Measurements from ENCODE around the gene FBXL20.
"Not testable (repeated sequence)": the region's sequence is repeated elsewhere in the genome, so short reads cannot be mapped to it uniquely, and the experiment has no call there.

The FBXL20 gene

DNA sequence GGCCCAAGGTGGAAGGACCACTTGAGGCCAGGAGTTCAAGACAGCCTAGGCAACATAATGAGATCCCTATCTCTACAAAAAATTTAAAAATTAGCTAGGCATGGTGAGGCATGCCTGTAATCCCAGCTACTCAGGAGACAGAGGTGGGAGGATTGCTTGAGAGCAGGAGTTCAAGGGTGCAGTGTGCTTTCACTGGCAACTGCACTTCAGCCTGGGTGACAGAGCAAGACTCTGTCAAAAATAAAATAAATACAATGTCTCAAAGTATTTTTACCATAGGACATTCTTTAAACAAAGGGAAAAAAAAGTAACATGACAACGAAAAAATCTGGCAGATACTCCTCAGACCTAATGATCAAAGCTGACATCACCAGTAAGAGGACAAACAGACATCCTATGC, 72.6 kb downstream of the FBXL20 start:
- DNase-seq (ENCODE audit: low read depth in 2 of 2) = no peak

DNA sequence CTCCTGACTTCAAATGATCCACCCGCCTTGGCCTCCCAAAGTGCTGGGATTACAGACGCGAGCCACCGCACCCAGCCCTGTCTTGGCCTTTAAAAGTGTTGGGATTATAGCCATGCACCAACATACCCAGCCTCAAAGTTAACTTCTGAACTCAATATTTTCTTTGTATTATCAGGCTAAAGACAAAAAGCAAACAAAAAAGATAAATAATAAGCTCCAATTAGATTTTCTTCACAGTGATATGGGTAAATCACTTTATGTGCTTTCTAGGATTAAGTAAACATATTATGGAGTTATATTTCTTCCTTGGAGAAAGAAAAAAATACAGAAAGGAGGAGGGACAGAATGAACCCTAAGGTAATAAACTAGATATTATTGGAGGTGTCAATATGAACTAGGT, 74.3 kb downstream of the FBXL20 start:
- DNase-seq (ENCODE audit: low read depth in 2 of 2) = no peak

GRCh38 chr17:39325528-39326240, 75.7 kb downstream of the FBXL20 start:
- DNase-seq (ENCODE audit: low read depth in 2 of 2) = no peak

DNA sequence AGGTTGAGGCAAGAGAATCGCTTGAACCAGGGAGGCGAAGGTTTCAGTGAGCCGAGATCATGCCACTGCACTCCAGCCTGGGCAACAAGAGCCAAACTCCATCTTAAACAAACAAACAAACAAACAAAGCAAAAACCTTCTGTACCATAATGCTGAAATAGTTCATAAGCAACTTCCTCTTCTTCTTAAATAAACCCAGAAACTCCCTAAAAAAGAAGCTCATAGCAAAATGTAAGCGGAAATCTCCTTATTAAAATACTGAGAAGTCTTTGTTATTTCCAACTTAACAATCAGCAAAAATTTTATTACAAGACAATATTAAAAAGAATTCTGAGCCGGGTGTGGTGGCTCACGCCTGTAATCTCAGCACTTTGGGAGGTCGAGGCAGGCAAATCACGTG, 82.8 kb downstream of the FBXL20 start:
- no peak for DNase-seq (ENCODE audit: low read depth in 2 of 2)

- DNase-seq (ENCODE audit: low read depth in 2 of 2) = no peak
These were observed 94.8 kb downstream of the FBXL20 start for GRCh38 chr17:39306509-39307212.

DNA sequence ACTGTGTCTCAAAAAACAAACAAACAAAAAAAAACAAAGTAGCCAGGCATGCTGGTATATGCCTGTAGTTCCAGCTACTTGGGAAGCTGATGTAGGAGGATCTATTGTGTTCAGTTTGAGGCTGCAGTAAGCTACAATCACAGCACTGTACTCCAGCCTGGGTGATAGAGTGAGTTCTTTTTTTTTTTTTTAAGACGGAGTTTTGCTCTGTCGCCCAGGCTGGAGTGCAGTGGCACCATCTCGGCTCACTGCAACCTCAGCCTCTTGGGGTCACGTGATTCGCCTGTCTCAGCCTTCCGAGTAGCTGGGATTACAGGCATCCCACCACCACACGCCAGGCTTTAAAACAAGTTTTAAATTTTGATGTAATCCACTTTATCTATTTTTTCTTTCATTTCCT, 95.4 kb downstream of the FBXL20 start:
- no peak for DNase-seq (ENCODE audit: low read depth in 2 of 2)

DNA sequence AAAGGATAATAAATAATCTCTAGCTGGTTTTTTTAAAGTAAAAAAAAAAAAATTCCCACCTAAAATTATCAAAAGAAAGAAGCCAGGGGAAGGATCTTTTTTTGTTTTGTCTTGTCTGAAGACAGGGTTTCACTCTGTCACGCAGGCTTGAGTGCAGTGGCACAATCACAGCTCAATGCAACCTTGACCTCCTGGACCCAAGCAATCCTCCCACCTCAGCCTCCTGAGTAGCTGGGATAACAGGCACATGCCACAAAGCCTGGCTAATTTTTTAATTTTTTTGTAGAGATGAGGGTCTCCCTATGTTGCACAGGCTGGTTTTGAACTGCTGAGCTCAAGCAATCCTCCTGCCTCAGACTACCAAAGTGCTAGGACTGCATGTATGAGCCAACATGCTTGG, 97.2 kb downstream of the FBXL20 start:
- DNase-seq (ENCODE audit: low read depth in 2 of 2) = no peak

DNA sequence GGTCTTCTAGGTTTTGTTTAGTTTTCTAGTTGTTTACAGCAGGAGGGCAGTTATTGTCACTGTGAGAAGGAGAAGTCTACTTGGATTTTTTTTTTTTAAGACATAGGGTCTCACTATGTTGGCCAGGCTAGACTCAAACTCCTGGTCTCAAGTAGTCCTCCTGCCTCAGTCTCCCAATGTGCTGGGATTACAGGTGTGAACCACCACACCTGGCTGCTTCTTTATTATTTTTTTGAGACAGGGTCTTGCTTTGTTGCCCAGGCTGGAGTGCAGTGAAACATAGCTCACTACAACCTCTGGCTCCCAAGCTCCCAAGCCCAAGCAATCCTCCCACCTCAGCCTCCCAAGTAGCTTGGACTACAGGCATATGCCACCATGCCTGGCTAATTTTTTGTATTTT, 107.4 kb downstream of the FBXL20 start:
- DNase-seq (ENCODE audit: low read depth in 2 of 2) = no peak

GRCh38 chr17:39292546-39292945, 108.9 kb downstream of the FBXL20 start:
- DNase-seq (ENCODE audit: low read depth in 2 of 2) = not testable (repeated sequence)

- DNase-seq (ENCODE audit: low read depth in 2 of 2) = not testable (repeated sequence)
These were observed 114.9 kb downstream of the FBXL20 start for GRCh38 chr17:39286513-39286912.

- no peak for DNase-seq (ENCODE audit: low read depth in 2 of 2)
These were observed 116.7 kb downstream of the FBXL20 start for GRCh38 chr17:39284685-39285084.

GRCh38 chr17:39283896-39284295, 117.5 kb downstream of the FBXL20 start:
- no peak for DNase-seq (ENCODE audit: low read depth in 2 of 2)

DNA sequence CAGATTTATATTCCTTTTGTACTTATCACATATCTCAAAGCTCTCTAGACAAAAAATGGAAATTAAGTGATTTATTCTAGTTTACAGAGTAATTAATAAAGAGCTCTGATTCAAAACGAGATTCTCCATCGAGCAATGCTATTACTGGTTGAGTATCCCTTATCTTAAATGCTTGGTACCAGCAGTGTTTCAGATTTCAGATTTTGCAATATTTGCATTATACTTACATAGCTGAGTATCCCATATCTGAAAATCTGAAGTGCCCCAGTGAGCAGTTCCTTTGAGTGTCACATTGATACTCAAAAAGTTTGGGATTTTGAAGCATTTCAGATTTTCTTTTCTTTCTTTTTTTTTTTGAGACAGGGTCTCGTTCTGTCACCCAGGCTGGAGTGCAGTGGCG, 118.3 kb downstream of the FBXL20 start:
- no peak for DNase-seq (ENCODE audit: low read depth in 2 of 2)

- no peak for DNase-seq (ENCODE audit: low read depth in 2 of 2)
These were observed 119.6 kb downstream of the FBXL20 start for GRCh38 chr17:39281806-39282205.

DNA sequence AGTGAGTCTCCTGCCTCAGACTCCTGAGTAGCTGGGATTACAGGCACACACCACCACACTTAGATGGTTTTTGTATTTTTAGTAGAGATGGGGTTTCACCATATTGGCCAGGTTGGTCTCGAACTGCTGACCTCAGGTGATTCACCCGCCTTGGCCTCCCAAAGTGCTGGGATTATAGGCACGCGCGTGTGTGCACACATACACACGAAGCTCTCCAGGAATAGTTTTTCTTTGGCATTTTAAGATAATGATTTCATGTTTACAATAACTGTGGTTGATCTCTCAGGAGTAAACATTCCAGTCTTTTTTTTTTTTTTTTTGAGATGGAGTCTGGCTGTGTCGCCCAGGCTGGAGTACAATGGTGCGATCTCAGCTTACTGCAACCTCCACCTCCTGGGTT, 123.2 kb downstream of the FBXL20 start:
- DNase-seq (ENCODE audit: low read depth in 2 of 2) = not testable (repeated sequence)

DNA sequence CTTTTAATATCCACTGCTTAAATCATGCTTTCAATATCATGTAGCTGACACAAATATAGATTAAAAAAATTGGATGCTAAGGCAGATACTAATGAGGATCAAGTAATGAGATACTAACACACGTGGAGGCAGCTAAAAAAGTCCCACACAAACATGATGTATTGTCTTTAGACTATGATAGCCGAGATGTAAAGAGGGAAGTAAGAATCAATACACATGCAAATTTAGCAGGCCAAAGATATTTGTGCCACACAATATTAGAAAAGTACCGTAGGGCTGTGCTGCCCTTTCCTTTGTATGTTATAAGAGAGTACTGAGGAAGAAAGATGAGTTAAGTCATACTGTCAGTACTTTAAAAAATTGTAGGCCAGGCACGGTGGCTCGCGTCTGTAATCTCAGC, 124.3 kb downstream of the FBXL20 start:
- DNase-seq (ENCODE audit: low read depth in 2 of 2) = no peak

GRCh38 chr17:39276113-39276512, 125.3 kb downstream of the FBXL20 start:
- no peak for DNase-seq (ENCODE audit: low read depth in 2 of 2)

DNA sequence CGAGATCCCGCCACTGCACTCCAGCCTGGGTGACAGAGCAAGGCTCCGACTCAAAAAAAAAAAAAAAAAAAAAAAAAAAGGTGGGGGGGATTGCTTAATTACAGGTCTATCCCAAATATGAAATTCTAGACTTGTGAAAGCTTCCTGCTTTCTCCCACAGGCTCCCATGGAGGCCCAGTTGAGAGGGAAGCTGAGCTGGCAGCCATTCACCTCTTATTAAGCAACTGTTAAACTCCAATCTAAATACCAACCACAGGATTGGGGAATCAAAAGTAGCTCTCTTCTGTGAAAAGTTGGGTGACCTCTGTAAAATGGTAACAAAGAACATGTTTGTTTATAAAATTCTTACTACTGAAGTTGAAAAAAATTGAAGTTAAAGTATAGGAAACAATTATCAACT, 129.9 kb downstream of the FBXL20 start:
- DNase-seq (ENCODE audit: low read depth in 2 of 2) = no peak

DNA sequence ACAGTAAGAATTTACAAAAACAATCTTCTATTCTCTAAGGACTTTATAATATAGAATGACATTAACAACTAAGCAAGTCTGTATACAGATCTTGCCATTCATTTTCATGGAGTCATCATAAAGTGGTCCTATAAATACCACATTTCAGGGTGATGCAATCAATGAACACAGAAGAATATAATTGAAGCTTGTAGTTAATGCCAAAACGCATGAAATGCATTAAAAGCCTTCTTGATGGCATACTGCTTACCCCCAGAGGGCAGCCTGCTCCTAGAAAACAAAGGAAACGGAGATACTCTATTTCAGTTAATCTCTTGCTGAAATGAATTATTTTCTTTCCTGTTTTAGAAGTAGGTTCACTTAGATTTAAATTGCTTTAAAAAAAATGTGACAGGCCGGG, 130.5 kb downstream of the FBXL20 start:
- no peak for DNase-seq (ENCODE audit: low read depth in 2 of 2)

- no peak for DNase-seq (ENCODE audit: low read depth in 2 of 2)
These were observed 137.3 kb downstream of the FBXL20 start for GRCh38 chr17:39264119-39264518.

DNA sequence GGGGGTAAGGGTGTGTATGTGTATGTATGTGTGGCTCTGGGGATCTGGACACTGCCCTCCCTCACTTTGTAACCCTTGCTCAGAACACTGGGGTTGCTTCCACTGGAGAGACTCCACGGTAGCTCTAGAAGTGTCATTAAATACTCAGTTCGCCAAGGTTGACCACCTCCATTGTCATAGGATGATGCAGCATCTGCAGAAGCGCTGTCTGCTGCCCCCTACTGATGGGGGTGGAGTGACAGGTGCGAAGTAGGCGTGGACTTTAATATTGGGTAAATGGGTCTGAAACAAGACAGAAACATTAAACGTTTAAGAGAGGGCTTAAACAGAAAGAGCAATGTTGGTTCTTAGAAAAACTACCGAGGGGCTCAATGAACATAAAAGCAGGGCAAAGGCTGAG, 140.1 kb downstream of the FBXL20 start:
- DNase-seq (ENCODE audit: low read depth in 2 of 2) = no peak

- DNase-seq (ENCODE audit: low read depth in 2 of 2) = no peak
These were observed 148.5 kb downstream of the FBXL20 start for GRCh38 chr17:39252788-39253460.

- no peak for DNase-seq (ENCODE audit: low read depth in 2 of 2)
These were observed 149.4 kb downstream of the FBXL20 start for GRCh38 chr17:39251997-39252396.
